ENCODE results near the gene PRKAA2. TPM values are rescaled to one million over a fixed set of nuclear protein-coding genes. Genes with fewer than 3 reads are reported as not detected.
"Not testable (repeated sequence)": the region's sequence is repeated elsewhere in the genome, so short reads cannot be mapped to it uniquely, and the experiment has no call there.

PRKAA2 gene
- total and polyA plus RNA-seq, 2 of the 4 experiments (the other 2 are of a cell fraction), result 0.72 to 1.4 TPM

GRCh38 chr1:56595397-56596191, 49.5 kb upstream of the PRKAA2 start:
- H3K18ac ChIP-seq (ENCODE audit: low read depth, low read length); H3K23ac ChIP-seq (ENCODE audit: low read depth, low read length); H2AK5ac ChIP-seq (ENCODE audit: low read depth, low read length); BruUV-seq (replicated peaks); H3K36me3 ChIP-seq (ENCODE audit: control insufficient read depth, insufficient read depth, low read length); H3K9me1 ChIP-seq (ENCODE audit: insufficient read depth, low read length); H2BK20ac ChIP-seq (ENCODE audit: low read depth, low read length); POLR2A ChIA-PET (ENCODE audit: unreplicated experiment); H3K14ac ChIP-seq (replicated peaks; ENCODE audit: low read depth, low read length); H3K9ac ChIP-seq (ENCODE audit: low read depth, low read length); H2AFZ ChIP-seq (replicated peaks; ENCODE audit: low read length, poor library complexity); H3K79me1 ChIP-seq (ENCODE audit: low read depth in 1 of 2, low read length in 2 of 2); H3K27ac ChIP-seq (ENCODE audit: insufficient read depth, low read length); H3K9me3 ChIP-seq (ENCODE audit: control insufficient read depth, insufficient read depth, low read length); CTCF ChIA-PET; ATAC-seq (ENCODE audit: low read depth); H4K91ac ChIP-seq (ENCODE audit: insufficient read depth, low read depth, low read length); H4K5ac ChIP-seq (ENCODE audit: low read depth, low read length); intact Hi-C loops (cut with micrococcal nuclease); H3K4ac ChIP-seq (ENCODE audit: low read depth, low read length); DNase-seq; H3K27me3 ChIP-seq (ENCODE audit: control insufficient read depth, insufficient read depth, low read length); H4K20me1 ChIP-seq (ENCODE audit: insufficient read depth, low read length); H4K8ac ChIP-seq (ENCODE audit: low read depth in 2 of 2, low read length in 2 of 2); H2AK9ac ChIP-seq (replicated peaks; ENCODE audit: low read depth, low read length, poor library complexity); H3K56ac ChIP-seq (ENCODE audit: extremely low read depth, insufficient read depth, low read length); H2BK120ac ChIP-seq (ENCODE audit: low read depth, low read length); H3K4me1 ChIP-seq (ENCODE audit: control insufficient read depth, insufficient read depth, low read length); H3K4me2 ChIP-seq (ENCODE audit: low read depth, low read length); H2BK15ac ChIP-seq (ENCODE audit: low read depth, low read length); H2BK5ac ChIP-seq (ENCODE audit: low read depth, low read length, poor library complexity, severe bottlenecking); H3K4me3 ChIP-seq (ENCODE audit: insufficient read depth, low read depth, low read length): not testable (repeated sequence)
- in situ Hi-C loops (cut with MboI; ENCODE audit: low sequenced_read_pairs), result loop anchor here (10.0 kb wide), 1 partner anchor 219 kb away; the partner anchor contains the start of gene FYB2
- WGBS, 2 experiments (ENCODE audit: extremely low coverage in 2 of 2, insufficient read length in 1 of 2), result no CpG with 5 or more reads among the region's 5 CpGs
- dilution Hi-C loops (cut with HindIII; ENCODE audit: low sequenced_read_pairs, unreplicated experiment), result loop anchor here (25.0 kb wide), 1 partner anchor 1308 kb away; no protein-coding TSS in a partner anchor

GRCh38 chr1:56610097-56610496, 35.0 kb upstream of the PRKAA2 start:
- H3K4me2 ChIP-seq (ENCODE audit: low read depth, low read length); H3K79me1 ChIP-seq (ENCODE audit: low read depth in 1 of 2, low read length in 2 of 2); H2AK9ac ChIP-seq (replicated peaks; ENCODE audit: low read depth, low read length, poor library complexity); H3K9ac ChIP-seq (ENCODE audit: low read depth, low read length); H2AK5ac ChIP-seq (ENCODE audit: low read depth, low read length); H3K9me1 ChIP-seq (ENCODE audit: insufficient read depth, low read length); H2BK120ac ChIP-seq (ENCODE audit: low read depth, low read length); H3K4me1 ChIP-seq (ENCODE audit: control insufficient read depth, insufficient read depth, low read length); in situ Hi-C loops (cut with MboI; ENCODE audit: low sequenced_read_pairs); H4K91ac ChIP-seq (ENCODE audit: insufficient read depth, low read depth, low read length); H4K20me1 ChIP-seq (ENCODE audit: insufficient read depth, low read length); CTCF ChIA-PET; H4K5ac ChIP-seq (ENCODE audit: low read depth, low read length); H3K18ac ChIP-seq (ENCODE audit: low read depth, low read length); H3K27me3 ChIP-seq (ENCODE audit: control insufficient read depth, insufficient read depth, low read length); DNase-seq; ATAC-seq (ENCODE audit: low read depth); H3K27ac ChIP-seq (ENCODE audit: insufficient read depth, low read length); H3K9me3 ChIP-seq (ENCODE audit: control insufficient read depth, insufficient read depth, low read length); H2AFZ ChIP-seq (replicated peaks; ENCODE audit: low read length, poor library complexity); H3K14ac ChIP-seq (replicated peaks; ENCODE audit: low read depth, low read length); dilution Hi-C loops (cut with HindIII; ENCODE audit: low sequenced_read_pairs, unreplicated experiment); H3K23ac ChIP-seq (ENCODE audit: low read depth, low read length); H4K8ac ChIP-seq (ENCODE audit: low read depth in 2 of 2, low read length in 2 of 2); H2BK5ac ChIP-seq (ENCODE audit: low read depth, low read length, poor library complexity, severe bottlenecking); BruUV-seq (replicated peaks); H3K36me3 ChIP-seq (ENCODE audit: control insufficient read depth, insufficient read depth, low read length); H3K4me3 ChIP-seq (ENCODE audit: insufficient read depth, low read depth, low read length); POLR2A ChIA-PET (ENCODE audit: unreplicated experiment); intact Hi-C loops (cut with micrococcal nuclease); H2BK20ac ChIP-seq (ENCODE audit: low read depth, low read length); H3K56ac ChIP-seq (ENCODE audit: extremely low read depth, insufficient read depth, low read length); H3K4ac ChIP-seq (ENCODE audit: low read depth, low read length); H2BK15ac ChIP-seq (ENCODE audit: low read depth, low read length): not testable (repeated sequence)
- WGBS, 2 experiments (ENCODE audit: extremely low coverage in 2 of 2, insufficient read length in 1 of 2), result no CpG with 5 or more reads among the region's 2 CpGs

Data from IMR-90 (cell line).